OCI-LY7 (cell line): ENCODE data around the gene TIMP3.

Source experiments
- EZH2phosphoT487 ChIP-seq: fragments of 200-600 bp; sonication (generic); IDR thresholded peaks from 2 replicates; pipeline ENCODE4 v1.6.1; 2018; ENCODE audit warnings: low read depth, borderline replicate concordance, mild to moderate bottlenecking, mixed run types, antibody characterized with exemption, low read length, moderate library complexity, mixed read lengths
- TF ChIP-seq, protein P1 (sequence below): fragments of 200-600 bp; sonication (generic); conservative IDR thresholded peaks from 2 replicates; pipeline ENCODE4 v1.5.1; 2014; ENCODE audit warnings: mild to moderate bottlenecking, antibody characterized with exemption, low read length, moderate library complexity, mixed read lengths

DNA sequence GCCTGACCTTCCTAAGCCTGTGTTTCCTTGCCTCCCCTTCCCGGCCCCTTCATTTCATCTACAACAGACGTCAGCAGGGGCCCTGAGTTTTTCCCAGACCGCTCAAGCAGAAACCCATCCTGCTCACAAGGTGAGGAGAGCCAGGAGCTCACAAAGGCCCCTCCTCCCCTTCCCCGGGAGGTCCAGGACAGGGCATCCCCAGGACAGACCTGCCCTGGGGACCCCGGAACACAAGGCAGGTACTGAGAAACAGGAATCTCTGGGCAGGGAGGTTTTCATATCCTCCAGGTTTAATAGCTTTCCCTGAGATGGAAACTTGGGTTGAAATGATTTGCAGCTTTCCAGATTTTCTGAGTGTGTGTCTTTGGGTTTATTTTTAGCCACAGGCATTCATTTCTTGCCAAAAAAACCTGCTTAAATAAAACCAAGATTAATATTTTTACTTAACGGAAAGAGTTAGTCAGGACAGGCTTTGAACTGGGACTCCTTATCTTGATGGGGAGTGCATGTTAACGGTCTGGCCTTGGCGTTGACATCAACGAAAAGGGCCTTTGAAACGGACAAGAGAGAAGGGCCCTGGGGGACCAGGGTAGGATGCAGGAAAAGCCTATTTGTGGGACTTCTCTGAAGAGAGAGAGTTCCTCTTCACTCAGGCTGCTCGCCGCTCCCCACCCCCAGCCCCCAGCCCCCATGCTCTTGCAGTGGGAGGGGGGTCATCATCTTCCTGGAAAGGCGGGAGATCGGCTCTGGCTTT lies 38.5 kb downstream of the TIMP3 start:
- TF ChIP-seq, protein P1, sequence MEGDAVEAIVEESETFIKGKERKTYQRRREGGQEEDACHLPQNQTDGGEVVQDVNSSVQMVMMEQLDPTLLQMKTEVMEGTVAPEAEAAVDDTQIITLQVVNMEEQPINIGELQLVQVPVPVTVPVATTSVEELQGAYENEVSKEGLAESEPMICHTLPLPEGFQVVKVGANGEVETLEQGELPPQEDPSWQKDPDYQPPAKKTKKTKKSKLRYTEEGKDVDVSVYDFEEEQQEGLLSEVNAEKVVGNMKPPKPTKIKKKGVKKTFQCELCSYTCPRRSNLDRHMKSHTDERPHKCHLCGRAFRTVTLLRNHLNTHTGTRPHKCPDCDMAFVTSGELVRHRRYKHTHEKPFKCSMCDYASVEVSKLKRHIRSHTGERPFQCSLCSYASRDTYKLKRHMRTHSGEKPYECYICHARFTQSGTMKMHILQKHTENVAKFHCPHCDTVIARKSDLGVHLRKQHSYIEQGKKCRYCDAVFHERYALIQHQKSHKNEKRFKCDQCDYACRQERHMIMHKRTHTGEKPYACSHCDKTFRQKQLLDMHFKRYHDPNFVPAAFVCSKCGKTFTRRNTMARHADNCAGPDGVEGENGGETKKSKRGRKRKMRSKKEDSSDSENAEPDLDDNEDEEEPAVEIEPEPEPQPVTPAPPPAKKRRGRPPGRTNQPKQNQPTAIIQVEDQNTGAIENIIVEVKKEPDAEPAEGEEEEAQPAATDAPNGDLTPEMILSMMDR = no peak
- no peak for TF ChIP-seq EZH2phosphoT487
